HG02798 (cell line): ENCODE results near the gene NUFIP1.

Source experiments
- ATAC-seq: cut with Tn5 transposase; IDR thresholded peaks from one replicate; pipeline ENCODE4 v1.9.1; 2021; ENCODE audit warnings: mild to moderate bottlenecking; ENCODE audit not compliant: unreplicated experiment, poor library complexity

Gene NUFIP1

GRCh38 chr13:44894001-44894770, 95.1 kb downstream of the NUFIP1 start:
- ATAC-seq = no peak
